ENCODE data around the gene SLC17A6.

Gene SLC17A6

GRCh38 chr11:22389526-22390282 is 51.5 kb downstream of the SLC17A6 start:
- no peak for DNase-seq (ENCODE audit: low spot score)

- no peak for DNase-seq (ENCODE audit: low spot score)
These were observed 52.1 kb downstream of the SLC17A6 start for GRCh38 chr11:22390283-22390655.

DNA sequence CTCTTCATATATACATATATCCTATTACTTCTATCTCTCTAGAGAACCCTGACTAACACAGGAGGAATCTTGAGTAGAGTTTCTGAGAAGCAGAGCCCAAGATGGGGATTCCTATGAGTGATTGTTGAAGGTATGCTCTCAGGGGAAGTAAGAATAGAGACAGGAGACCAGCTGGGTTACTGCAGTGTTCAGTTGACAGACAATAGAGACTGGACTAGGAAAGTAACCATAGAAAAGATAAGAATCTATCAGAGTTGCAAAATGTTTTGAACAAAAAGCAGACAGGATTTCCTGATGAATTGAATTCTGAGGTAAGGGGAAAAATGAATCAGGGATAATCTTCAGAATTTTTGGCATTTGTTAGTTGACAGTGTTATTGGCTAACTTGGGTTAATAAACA is 54.4 kb downstream of the SLC17A6 start:
- DNase-seq (ENCODE audit: low spot score), result no peak

GRCh38 chr11:22405377-22405776 is 67.2 kb downstream of the SLC17A6 start:
- no peak for DNase-seq (ENCODE audit: low spot score)

- no peak for DNase-seq (ENCODE audit: low spot score)
These were observed 69.1 kb downstream of the SLC17A6 start for GRCh38 chr11:22407267-22407666.

DNA sequence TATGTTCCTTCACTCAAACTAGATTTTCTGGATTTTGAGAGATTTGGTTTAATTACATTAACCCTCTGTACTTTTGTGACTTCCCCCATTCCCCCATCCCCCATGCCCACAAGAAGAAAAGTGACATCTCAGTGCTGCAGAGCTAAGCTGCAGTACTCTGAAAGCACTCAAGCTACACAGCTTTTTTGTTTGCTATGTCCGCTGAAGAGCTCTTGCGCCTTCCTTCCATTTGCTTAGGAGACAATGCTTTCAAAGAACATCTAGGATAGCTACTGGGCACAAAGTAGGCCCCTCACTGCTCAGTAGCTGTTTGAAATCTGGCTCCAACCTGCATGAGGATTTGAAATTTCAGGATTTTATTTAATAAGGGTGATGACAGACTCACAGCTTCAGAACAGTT is 69.7 kb downstream of the SLC17A6 start:
- DNase-seq (ENCODE audit: low spot score), result no peak

DNA sequence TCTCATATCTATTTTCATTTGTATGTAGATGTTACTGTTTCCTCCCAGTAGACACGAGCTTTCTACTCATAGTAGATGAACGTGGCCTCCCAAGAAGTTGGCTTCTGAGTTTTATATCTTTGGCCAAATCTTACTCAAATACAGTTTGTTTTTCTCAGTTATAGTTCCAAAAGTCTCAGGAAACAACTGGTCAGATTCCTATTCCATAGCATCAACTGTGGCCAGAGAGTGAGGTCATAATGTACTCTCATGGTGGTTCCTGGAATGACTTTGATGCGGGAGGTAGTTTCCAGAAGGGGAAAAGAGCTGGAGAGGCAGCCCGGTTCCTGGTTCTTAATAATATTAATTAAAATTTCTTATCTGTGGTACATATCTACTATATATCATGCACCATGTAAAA is 77.3 kb downstream of the SLC17A6 start:
- no peak for DNase-seq (ENCODE audit: low spot score)

GRCh38 chr11:22416462-22416861 is 78.3 kb downstream of the SLC17A6 start:
- no peak for DNase-seq (ENCODE audit: low spot score)

DNA sequence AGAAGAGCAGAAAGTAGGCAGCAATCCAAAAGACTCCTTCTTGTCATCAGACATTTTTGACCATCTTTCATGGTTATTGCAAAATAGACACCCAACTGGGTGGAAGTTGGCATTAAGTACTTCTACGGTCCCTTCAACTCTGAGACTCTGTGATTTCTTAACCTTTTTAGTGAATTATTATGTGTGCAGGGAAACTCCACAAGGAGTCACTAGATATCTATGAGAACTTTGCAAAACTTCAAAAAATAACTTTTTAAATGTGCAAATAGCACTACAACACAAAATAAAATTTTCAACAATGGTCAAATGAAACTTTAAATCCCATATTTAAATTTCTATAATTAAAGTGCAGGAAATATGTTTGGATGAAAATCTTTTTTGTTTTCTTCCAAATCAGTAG is 88.7 kb downstream of the SLC17A6 start:
- DNase-seq (ENCODE audit: low spot score), result no peak
